ENCODE measurements around the gene PRRT3.

- TF ChIP-seq CTCF (IDR thresholded peaks at IDR 0.05) (no peak), EP300 (IDR thresholded peaks at IDR 0.05) (no peak), POLR2AphosphoS5 (IDR thresholded peaks at IDR 0.05) (no peak), POLR2A (IDR thresholded peaks at IDR 0.05) (no peak)
Measured at GRCh38 chr3:9908286-9908685, 43.9 kb downstream of the PRRT3 start.

Data from upper lobe of left lung (tissue), 4 donors.